ENCODE data around the gene MAGEA8.
"Not testable (repeated sequence)": the region's sequence is repeated elsewhere in the genome, so short reads cannot be mapped to it uniquely, and the experiment has no call there.

MAGEA8 gene

DNA sequence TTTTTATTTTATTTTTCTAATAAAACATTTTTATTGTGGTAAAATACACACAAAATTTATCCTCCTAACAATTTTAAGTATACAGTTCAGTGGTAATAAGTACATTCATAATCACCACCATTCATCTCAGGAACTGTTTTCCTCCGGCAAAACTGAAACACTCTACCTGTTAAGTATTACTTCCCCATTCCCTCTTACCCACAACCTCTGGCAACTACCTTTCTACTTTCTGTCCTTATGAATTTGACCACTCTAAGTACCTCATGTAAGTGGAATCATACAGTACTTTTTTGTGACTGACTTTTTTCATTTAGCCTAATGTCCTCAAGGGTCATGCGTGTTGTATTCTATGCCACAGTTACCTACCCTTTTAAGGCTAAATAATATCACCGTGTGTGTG, 27.3 kb downstream of the MAGEA8 start:
- no peak for DNase-seq

DNA sequence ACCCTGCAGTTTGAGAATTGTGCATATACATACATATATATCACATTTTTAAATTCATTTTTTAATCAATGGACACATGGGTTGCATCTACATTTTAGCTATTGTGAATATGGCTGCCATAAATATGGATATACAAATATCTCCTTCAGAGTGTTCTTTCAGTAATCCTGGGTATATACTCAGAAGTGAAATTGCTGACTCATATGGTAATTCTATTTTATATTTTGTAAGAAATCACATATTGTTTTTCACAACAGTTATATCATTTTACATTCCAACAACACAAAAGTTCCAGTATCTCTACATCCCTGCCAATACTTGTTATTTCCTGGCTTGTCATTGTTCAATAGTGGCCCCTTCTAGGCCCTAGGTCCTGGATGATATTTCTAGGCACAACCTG, 27.7 kb downstream of the MAGEA8 start:
- DNase-seq = no peak

DNA sequence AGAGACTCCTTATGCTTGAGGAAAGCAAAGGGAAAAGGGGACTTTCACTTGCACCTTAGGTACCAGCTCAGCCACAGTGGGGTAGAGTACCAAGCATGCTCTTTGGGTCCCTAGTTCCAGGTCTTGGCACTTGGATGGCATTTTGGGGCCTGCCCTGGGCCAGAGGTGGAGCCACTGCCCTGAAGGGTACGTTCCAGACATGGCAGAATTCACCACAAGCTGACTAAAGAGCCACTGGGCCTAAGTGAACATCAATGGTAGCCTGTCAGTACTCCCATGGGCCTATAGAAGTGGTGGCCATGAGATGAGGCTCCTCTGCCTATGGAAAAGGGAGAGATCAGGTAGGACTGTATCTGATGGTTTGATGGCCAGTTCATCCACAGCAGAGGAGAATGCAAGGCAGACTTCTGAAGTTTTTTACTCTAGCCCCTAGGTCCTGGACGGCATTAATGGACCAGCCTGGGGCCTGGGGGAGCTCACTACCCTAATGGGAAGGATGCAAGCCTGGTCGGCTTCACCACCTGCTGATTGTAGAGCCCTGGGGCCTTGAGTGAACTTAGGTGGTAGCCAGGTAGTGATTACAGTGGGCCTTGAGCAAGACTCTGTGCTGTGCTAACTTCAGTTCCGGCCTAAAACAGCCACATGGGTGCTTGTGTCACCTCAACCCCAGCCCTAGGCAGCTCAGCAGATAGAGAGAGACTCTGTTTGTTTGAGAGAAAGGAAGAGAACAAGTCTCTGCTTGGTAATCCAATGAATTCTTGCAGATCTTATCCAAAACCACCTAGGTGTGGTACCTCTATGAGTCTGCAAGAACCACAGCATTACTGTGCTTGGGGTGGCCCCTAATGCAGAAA, 28.6 kb downstream of the MAGEA8 start:
- DNase-seq = no peak

DNA sequence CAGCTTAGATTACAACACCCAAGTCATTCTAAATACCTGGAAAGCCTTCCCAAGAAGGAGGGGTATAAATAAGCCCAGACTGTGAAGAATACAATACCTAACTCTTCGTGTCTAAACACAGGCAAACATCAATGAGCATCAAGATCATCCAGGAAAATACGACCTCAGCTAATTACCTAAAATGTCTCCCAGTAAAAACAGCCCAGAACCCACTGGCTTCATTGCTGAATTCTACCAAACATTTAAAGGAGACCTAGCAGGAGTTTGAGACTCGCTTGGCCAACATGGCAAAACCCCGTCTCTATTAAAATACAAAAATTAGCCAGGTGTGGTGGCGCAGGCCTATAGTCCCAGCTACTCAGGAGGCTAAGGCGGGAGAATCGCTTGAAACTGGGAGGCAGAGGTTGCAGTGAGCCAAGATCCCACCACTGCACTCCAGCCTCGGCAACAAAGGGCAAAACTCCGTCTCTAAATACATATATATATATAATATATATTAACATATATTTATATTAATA, 29.3 kb downstream of the MAGEA8 start:
- no peak for DNase-seq

DNA sequence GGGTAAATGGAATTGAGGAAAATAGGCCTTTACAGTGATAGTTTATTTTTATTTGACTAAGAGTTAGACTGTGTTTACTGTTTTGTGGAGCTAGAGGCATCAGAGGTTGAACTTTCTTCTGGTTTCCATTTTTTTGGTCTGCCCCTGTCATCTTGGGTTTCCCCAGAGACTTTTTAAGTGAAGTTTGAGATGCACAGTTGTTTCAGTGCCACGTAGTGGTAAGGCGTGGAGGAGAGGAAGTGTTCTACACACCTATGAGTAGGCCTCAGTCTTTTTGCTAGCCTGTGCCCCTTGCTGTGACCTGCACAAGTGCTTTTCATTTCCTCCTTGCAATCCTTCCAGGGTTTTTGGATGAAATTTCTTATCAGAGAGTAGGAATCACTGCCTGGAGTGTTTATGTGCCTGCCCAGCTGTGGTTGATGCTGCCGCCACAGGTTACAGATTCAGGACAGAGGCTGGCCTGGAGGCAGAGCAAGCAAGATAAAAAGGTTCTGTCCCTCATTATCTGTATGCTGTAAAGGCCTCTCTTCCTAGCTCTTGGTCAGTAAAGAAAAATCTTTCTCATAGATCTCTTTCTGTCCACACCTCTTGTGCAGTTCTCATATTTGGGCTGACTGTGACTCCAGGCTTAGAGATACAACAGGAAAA, 35.9 kb downstream of the MAGEA8 start:
- no peak for DNase-seq

DNA sequence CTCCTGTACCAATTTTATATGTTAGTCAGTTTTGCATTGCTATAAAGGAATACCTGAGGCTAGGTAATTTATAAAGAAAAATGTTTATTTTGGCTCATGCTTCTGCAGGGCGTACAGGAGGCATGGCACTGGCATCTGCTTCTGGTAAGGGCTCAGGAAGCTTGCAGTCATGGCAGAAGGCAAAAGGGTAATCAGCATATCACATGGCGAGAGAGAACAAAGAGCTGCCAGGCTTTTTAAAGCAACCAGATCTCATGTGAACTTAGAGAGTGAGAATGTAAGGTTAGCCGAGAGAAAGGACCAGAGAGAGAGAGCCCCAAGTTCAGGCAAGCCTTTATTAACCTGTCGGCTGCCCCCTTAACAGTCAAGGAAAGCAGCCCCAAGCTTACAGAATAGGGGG, 42.9 kb downstream of the MAGEA8 start:
- DNase-seq = not testable (repeated sequence)

DNA sequence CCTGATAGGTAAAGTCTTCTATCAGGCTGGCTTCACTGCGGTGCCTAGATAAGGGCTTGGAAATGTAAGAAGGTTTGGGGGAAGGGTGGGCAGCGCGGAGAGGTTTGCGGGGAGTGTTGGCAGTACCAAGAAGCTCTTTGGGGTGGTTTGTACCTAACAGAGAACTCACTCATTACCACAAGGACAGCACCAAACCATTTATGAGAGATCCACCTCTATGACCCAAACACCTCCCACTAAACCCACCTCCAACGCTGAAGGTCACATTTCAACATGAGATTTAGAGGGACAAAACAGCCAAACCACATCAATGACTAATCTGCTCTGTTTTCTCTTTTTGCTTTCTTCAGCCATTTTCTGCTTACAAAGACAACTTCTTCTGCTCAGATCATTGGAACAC, 43.5 kb downstream of the MAGEA8 start:
- DNase-seq = not testable (repeated sequence)

DNA sequence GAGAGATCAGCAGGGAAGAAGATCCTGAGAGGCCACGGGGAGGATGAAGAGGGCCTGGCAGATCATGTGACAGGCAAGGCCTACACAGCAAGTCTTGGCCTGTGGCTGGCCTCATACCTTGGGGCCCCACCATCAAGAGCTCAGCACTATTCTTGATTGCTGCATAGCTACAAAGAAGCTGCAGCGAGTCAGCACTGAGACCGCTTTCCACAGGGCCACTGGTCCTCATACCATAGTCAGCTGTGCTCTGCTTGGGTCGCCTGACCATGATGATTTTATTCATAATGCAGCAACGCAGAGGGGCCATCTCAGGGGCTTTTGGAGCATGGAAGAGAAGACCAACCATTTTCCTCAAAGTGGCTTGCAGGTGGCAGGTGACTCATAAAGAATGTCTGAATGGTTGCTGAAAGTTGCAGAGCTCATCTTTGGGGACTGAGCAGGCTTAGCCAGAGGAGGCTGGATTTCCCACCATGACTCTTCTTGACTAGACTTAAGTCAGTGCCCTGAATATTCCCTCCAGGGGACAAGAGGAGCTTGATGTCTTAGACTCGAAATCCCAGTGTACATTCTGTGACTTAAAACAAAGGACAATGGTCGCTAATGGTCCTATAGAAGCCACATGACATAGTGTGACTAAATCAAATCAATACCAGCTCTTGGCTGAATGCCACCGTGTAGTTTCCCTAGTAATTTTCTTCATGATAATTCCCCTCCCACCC, 46.4 kb downstream of the MAGEA8 start:
- not testable (repeated sequence) for DNase-seq

DNA sequence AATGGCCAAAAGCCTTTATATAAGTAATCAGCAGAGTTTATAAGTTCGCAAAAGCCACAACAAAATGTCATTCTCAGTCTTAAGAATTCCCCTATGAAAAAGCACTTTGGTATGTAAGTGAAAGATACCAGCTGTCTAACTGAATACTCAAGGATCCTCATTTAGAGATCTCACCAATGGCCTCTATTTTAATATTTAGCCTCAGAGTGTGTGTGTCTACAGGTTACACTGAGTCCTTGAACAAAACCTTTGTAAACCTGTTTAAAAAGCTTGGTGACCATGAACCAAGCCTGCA, 46.9 kb downstream of the MAGEA8 start:
- DNase-seq = not testable (repeated sequence)

DNA sequence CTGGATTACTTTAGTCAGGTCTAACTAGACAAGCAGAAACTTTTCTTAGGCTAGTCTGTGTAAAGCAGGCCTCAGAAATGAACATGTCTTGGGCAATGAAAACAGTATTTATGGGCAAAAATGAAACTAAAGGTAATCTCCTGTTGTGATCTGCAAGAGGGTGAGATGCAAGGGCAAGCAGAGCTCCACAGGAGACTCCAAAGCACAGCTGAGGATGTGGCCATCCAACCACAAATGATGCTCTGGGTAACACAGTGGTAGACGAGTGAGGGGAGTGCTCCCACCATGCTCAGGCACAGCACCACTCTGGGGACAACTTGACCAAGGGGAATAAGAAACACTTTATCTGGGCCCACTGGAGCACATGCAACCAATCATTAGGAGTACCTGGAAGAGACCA, 47.7 kb downstream of the MAGEA8 start:
- not testable (repeated sequence) for DNase-seq

DNA sequence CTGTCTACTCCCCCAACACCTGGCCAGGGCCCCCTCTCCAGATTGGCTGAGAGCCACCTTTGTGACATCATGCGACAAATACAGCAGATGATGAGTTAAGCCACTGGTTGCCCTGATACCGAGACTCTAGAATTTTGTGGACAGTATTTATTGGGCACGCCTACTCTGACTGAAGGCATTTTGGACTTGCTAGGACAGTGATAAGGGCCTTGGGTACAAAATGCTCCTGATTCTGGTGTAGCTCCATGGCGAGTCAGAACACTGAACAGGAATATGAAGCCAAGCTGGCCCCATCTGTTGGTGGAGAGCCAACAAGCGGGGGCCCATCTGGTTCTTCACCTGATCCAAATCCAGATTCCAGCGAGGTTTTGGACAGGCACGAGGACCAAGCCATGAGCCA, 48.4 kb downstream of the MAGEA8 start, which contains the start of gene HSFX4:
Gene HSFX4 (plus strand): TSS at position 174 of the 400 bp plus-strand sequence. CDS start 72 bp downstream, at position 246.
- not testable (repeated sequence) for DNase-seq

DNA sequence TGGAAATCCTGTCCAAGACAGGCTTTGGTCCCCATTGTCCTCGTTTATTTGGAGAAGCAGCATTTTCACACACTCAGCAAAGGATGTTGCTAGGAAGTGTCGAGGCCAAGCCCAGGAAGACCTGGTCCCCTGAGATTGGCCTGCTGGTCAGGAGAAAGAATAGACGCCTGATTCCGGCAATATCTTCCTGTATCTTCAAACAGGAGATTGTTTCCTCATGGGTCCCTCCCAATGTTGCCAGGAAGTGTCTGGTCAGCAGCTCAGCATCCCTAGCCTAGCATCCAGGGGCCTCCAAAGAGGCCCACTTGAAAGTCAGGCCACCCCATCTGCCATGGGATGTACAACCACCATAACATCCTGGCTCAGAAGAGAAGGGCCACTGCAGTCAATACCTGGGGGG, 50.4 kb downstream of the MAGEA8 start:
- not testable (repeated sequence) for DNase-seq

DNA sequence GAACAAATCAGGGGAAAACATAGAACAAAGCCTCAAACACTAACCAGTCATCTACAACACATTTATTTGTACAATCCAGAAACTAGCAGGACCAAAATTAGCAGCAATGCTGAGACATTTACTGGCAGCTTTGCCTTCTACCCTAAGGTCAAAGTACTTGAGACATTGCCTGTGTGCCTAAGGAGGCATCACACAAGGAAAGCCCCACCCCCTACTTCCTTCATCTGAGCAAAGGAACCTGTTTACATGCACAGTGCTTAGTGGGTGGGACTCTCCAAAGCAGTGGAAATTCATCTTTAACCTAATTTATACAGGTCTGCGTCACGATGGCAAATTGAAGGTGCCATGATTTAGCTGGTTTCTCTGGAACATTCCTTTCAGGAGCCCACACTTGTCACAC, 51.2 kb downstream of the MAGEA8 start:
- DNase-seq = not testable (repeated sequence)

DNA sequence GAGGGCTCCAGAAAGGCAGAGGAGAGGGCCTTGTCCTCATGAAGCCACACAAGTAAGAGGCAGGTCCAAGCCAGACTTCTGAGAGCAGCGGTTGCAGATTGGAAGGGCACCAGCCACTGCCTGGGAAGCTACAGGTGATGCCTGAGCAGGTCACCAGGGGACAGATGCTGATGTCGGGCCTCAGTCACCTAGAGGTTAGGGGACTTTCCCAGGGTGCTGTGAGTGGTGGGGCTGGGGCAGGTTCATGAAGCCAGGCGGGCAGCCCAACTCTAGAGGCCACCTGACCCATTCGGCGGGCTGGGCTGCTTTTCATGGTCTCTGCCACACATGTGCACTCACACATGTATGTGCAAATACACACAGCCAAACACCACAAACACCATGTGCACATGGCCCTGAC, 52.0 kb downstream of the MAGEA8 start:
- DNase-seq = not testable (repeated sequence)

DNA sequence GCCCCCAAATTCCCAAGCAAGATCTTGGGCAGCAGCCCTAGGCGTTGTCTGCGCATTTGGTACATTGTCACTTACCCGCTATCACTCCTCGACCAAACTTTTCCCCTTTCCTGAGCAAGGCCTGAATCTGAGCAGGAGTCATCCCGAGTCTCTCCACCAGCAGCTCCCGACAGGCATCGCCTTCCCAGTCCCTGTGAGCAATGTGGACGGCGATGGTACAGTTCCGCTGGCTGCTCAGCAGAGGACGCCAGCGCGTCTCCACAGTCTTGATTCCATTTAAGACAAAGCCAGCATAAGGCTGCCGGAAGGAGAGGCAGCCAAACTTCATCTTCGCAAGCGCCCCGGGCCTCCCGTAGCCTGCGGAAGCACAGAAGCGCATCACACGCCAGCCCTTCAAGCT, 52.6 kb downstream of the MAGEA8 start:
- not testable (repeated sequence) for DNase-seq
